Kidney (tissue), 14 donors: ENCODE results near the gene FGD3. TPM values are rescaled to one million over a fixed set of nuclear protein-coding genes. Genes with fewer than 3 reads are reported as not detected.

Experiments
- DNase-seq, 5 donors: peaks; one replicate each; pipeline ENCODE4 v3.0.0-alpha.2; 2013 to 2020
- FAIRE-seq: peaks from 2 replicates; lab custom pipeline; 2012; peaks lifted over from hg19 to GRCh38; lab: Jason Lieb, UNC
- H3K27ac ChIP-seq, 2 donors: one replicate each; pipeline ENCODE4 v1.7.0; 2013; ENCODE audit warnings: low read depth in 2 of 2, low read length in 2 of 2, inconsistent platforms in 1 of 2
- H3K27me3 ChIP-seq: one replicate; pipeline ENCODE4 v1.7.1; 2013; ENCODE audit warnings: low read length, inconsistent platforms; ENCODE audit not compliant: control insufficient read depth, insufficient read depth
- H3K36me3 ChIP-seq, 3 donors: one replicate each; pipeline versions ENCODE4 v1.7.0 to v1.7.1; 2013; ENCODE audit warnings: low read length in 3 of 3, control low read depth in 1 of 3, inconsistent platforms in 1 of 3; ENCODE audit not compliant: insufficient read depth in 3 of 3, control insufficient read depth in 2 of 3
- H3K4me1 ChIP-seq, 3 donors: one replicate each; pipeline versions ENCODE4 v1.7.0 to v1.7.1; 2013; ENCODE audit warnings: low read length in 3 of 3, inconsistent platforms in 1 of 3, low read depth in 1 of 3; ENCODE audit not compliant: control insufficient read depth in 2 of 3, insufficient read depth in 2 of 3
- H3K4me3 ChIP-seq, 3 donors: one replicate each; pipeline versions ENCODE4 v1.7.0 to v1.8.1; 2013; ENCODE audit warnings: low read length in 3 of 3, control low read depth in 1 of 3, inconsistent platforms in 1 of 3
- H3K9ac ChIP-seq, 3 donors: one replicate each; pipeline versions ENCODE4 v1.7.0 to v1.7.1; 2013; ENCODE audit warnings: low read length in 3 of 3, control low read depth in 1 of 3, inconsistent platforms in 1 of 3
- H3K9me3 ChIP-seq, 3 donors: one replicate each; pipeline versions ENCODE4 v1.7.0 to v1.7.1; 2013; ENCODE audit warnings: low read length in 3 of 3, control low read depth in 1 of 3, inconsistent platforms in 1 of 3; ENCODE audit not compliant: control insufficient read depth in 2 of 3, insufficient read depth in 1 of 3
- intact Hi-C: fragments of 100-400 bp; cut with DNase I; formaldehyde crosslinking; loops from one replicate; pipeline ENCODE4 v1.11.1; 2022
- polyA plus RNA-seq: library from polyadenylated mRNA; stranded (reverse); fragments of 350-450 nt; fragmentation: Illumina TruSeq; extraction: RNeasy Lipid Tissue Mini Kit (QIAGEN cat#74804); gene quantifications from one replicate; pipeline ENCODE4 v1.2.3, GENCODE V29; 2014; ENCODE audit warnings: low read depth, low replicate concordance; ENCODE audit not compliant: insufficient read depth
- total RNA-seq: library from RNA; stranded (reverse); fragmentation: NEBNext Ultra II Directional; extraction: Animal tissue kit (Norgen Biotek cat#: 25700); gene quantifications from one replicate; pipeline ENCODE4 v1.2.1, GENCODE V29; 2021
- TF ChIP-seq, protein P1 (sequence below): IDR thresholded peaks from 3 replicates; pipeline ENCODE4 v1.5.1; 2012; ENCODE audit warnings: mild to moderate bottlenecking, moderate library complexity, borderline replicate concordance; ENCODE audit not compliant: insufficient read depth; ENCODE audit errors: extremely low read depth
- donor health status: control.
- donor health status: control.
- donor health status: control.
- donor health status: control.
- donor health status: control.
- donor health status: DM: yes; HTN: yes; CAD: no.
- donor health status: Normal renal cell carcinoma (clear cell type).

The FGD3 gene
- total and polyA plus RNA-seq, 2 donors from 2014 or later, result 7.4 to 12.1 TPM

- Histone ChIP-seq H3K9me3 (peaks cover 0 to 4% (median 0%) of the 10 kb centered on the region in 3 donors), H3K4me1 (peaks cover 0 to 3% (median 0%) of the 10 kb centered on the region in 3 donors), H3K36me3 (no peaks in the 10 kb centered on the region), H3K4me3 (peak overlapping the region in 2 of 3 donors; percentile 2 to 33), H3K9ac (no peak overlapping the region), H3K27me3 (no peaks in the 10 kb centered on the region), H3K27ac (peak overlapping the region; percentile 27 to 61)
- intact Hi-C loops, result no loop called here
- FAIRE-seq (no peak), DNase-seq (peak in 2 of 5 donors; percentile 50 to 82)
- TF ChIP-seq, protein P1, sequence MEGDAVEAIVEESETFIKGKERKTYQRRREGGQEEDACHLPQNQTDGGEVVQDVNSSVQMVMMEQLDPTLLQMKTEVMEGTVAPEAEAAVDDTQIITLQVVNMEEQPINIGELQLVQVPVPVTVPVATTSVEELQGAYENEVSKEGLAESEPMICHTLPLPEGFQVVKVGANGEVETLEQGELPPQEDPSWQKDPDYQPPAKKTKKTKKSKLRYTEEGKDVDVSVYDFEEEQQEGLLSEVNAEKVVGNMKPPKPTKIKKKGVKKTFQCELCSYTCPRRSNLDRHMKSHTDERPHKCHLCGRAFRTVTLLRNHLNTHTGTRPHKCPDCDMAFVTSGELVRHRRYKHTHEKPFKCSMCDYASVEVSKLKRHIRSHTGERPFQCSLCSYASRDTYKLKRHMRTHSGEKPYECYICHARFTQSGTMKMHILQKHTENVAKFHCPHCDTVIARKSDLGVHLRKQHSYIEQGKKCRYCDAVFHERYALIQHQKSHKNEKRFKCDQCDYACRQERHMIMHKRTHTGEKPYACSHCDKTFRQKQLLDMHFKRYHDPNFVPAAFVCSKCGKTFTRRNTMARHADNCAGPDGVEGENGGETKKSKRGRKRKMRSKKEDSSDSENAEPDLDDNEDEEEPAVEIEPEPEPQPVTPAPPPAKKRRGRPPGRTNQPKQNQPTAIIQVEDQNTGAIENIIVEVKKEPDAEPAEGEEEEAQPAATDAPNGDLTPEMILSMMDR, result no peak
Observed at GRCh38 chr9:92963831-92964606, 16.7 kb downstream of the FGD3 start.

DNA sequence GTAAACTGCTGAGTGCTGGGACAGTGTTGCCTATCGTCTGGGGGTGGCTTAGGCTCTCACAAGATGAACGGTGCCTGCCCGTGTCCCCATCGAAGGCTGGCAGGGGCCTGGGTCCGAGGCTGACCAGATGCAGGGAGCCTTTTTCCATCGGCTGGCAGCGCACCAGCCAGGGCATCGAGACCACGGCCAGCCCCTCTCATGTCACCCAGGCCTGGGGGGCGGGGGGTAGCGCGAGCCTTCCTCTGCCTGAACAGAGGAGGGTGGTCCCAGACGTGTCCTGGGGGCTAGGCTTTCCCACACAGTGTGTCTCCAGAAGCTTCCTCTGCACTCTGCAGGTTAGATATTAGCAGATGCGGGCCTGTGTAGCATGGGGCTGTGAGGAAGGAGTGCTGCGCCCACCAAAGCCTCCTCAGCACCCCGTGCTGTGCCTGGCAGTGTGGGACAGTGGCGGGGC lies 17.3 kb downstream of the FGD3 start:
- DNase-seq (peak in 1 of 5 donors; percentile 77), FAIRE-seq (no peak)
- Histone ChIP-seq H3K27me3 (no peaks in the 10 kb centered on the region), H3K4me1 (peaks cover 0 to 3% (median 0%) of the 10 kb centered on the region in 3 donors), H3K36me3 (no peaks in the 10 kb centered on the region), H3K9me3 (peaks cover 0 to 4% (median 0%) of the 10 kb centered on the region in 3 donors), H3K4me3 (peak overlapping the region in 1 of 3 donors; percentile 33), H3K27ac (peak overlapping the region in 1 of 2 donors; percentile 26), H3K9ac (no peak overlapping the region)
- TF ChIP-seq, protein P1, result no peak
- intact Hi-C loops, result no loop called here

- Histone ChIP-seq H3K4me1 (peaks cover 0 to 3% (median 0%) of the 10 kb centered on the region in 3 donors), H3K4me3 (peak overlapping the region in 1 of 3 donors; percentile 20), H3K9ac (no peak overlapping the region), H3K27me3 (no peaks in the 10 kb centered on the region), H3K9me3 (peaks cover 0 to 4% (median 0%) of the 10 kb centered on the region in 3 donors), H3K27ac (peak overlapping the region in 1 of 2 donors; percentile 33), H3K36me3 (no peaks in the 10 kb centered on the region)
- TF ChIP-seq, protein P1, result no peak
- FAIRE-seq (no peak), DNase-seq (peak in 1 of 5 donors; percentile 81)
- intact Hi-C loops, result no loop called here
Observed at GRCh38 chr9:92965061-92965758, 17.9 kb downstream of the FGD3 start.
